NCI-H345 (cell line): Measurements from ENCODE around the gene RAG1.

Source experiments
- DNase-seq: peaks from one replicate; lab custom pipeline; 2025; lab: John Stamatoyannopoulos, UW

RAG1 gene

GRCh38 chr11:36628141-36628540, 60.3 kb downstream of the RAG1 start:
- DNase-seq = no peak

DNA sequence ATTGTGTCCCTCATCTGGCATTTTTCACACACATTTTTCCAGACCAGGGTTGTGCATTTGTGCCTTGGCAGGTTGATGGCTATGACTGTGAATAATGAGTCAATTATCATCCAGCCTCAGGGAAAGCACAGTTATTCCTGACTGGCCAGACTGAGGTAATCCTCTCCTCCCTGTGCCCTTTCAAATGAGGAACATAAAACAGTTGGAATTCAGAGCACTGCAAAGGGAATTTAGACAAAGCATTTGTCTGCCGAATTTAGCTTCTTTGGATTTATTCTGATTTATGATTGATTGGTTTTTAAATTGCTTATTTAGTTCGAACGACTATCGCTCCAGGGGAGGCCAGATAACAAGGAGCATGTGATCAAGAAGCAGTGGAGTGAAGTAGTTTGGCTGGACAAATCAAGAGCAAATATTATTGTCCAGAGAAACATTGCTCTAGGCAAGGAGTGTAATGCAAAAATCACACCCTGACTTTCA, 61.0 kb downstream of the RAG1 start:
- DNase-seq = no peak
